H1 (cell line): ENCODE data around the gene CLEC16A. TPM values are rescaled to one million over a fixed set of nuclear protein-coding genes. Genes with fewer than 3 reads are reported as not detected.

Experiments
- FOSL1 ChIP-seq: IDR thresholded peaks from 2 replicates; pipeline ENCODE4 v1.6.1; 2011; ENCODE audit warnings: mild to moderate bottlenecking, low read depth, low read length, moderate library complexity; ENCODE audit not compliant: insufficient read depth
- polyA plus RNA-seq, 7 experiments: library from polyadenylated mRNA; depleted of rRNA in 3 of 7; stranded (reverse) in 5 of 7; unstranded in 2 of 7; fragments of >200 nt in 5 of 7; fragments of 200-250 nt in 2 of 7; gene quantifications; 1 replicate in 5 of 7; 2 replicates in 1 of 7; 4 replicates in 1 of 7; pipeline versions ENCODE4 v1.2.1 to v1.2.3, GENCODE V29; 2011 to 2013; ENCODE audit warnings: missing spikeins in 2 of 7, mixed read lengths in 2 of 7
- total RNA-seq: library from RNA; stranded (reverse); fragmentation: NEBNext Ultra II Directional; extraction: Animal tissue kit (Norgen Biotek cat#: 25700); gene quantifications from 2 replicates; pipeline ENCODE4 v1.2.1, GENCODE V29; 2021
- TF ChIP-seq, protein P1 (sequence below): IDR thresholded peaks from 2 replicates; pipeline ENCODE4 v1.6.1; 2012; ENCODE audit warnings: low read length, inconsistent platforms

Gene CLEC16A
- total and polyA plus RNA-seq, 2 of the 8 experiments (the other 6 are each of a cell fraction or from before 2014, with no cell fraction given) = 7.6 to 19.3 TPM

DNA sequence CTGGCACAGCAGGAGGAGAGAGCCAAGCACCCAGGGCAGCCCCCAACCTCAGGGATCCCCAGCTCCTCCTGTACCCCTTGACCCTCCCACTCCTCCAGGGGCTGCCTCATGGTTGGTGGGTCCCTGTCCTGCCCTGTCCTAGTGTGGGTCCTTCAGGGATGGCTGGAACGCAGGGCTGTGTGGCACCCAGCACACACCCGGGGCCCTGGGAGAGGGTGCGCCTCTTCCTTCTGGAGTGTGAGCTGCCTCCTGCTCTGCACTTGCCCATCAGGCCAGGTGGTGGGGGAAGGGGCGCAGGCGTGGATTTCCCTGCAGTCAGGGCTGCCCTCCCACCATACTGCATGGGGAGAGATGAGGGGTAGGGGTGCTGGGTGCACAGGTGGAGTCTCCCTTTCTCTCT is 269.0 kb downstream of the CLEC16A start (continued):
- TF ChIP-seq, protein P1, sequence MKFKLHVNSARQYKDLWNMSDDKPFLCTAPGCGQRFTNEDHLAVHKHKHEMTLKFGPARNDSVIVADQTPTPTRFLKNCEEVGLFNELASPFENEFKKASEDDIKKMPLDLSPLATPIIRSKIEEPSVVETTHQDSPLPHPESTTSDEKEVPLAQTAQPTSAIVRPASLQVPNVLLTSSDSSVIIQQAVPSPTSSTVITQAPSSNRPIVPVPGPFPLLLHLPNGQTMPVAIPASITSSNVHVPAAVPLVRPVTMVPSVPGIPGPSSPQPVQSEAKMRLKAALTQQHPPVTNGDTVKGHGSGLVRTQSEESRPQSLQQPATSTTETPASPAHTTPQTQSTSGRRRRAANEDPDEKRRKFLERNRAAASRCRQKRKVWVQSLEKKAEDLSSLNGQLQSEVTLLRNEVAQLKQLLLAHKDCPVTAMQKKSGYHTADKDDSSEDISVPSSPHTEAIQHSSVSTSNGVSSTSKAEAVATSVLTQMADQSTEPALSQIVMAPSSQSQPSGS = no peak
- TF ChIP-seq FOSL1 = no peak
